ENCODE results near the gene SEPTIN1. TPM values are rescaled to one million over a fixed set of nuclear protein-coding genes. Genes with fewer than 3 reads are reported as not detected.

The SEPTIN1 gene
- polyA plus RNA-seq (ENCODE audit: low read depth in 6 of 6) = 100 to 1,000 TPM; 102 to 145 (median 112) TPM

- ATAC-seq (ENCODE audit: low read depth in 2 of 2) = peak; percentile 29
- Mint-ChIP-seq H3K36me3 (no peaks in the 10 kb centered on the region), H3K27ac (peak within 1 kb of the TSS; percentile 86 to 100 (median 95)), H3K4me3 (peak within 1 kb of the TSS; percentile 83 to 94 (median 92)), H3K4me1 (peaks cover 42 to 56% (median 54%) of the 10 kb centered on the region in 3 donors), H3K9me3 (no peaks in the 10 kb centered on the region), H3K27me3 (no peaks in the 10 kb centered on the region)
- peak; percentile 72 for DNase-seq
These were observed at the start of gene SEPTIN1 for GRCh38 chr16:30382111-30382881. Gene SEPTIN1 (minus strand): TSS chr16:30382561. CDS start chr16:30382542, 19 bp downstream.

GRCh38 chr16:30430428-30430970 lies 48.1 kb upstream of the SEPTIN1 start:
- DNase-seq (no peak), ATAC-seq (ENCODE audit: low read depth in 2 of 2) (peak; percentile 5 to 10)
- H3K4me1 Mint-ChIP-seq = peaks cover 9 to 15% (median 11%) of the 10 kb centered on the region in 3 donors
- H3K4me3 Mint-ChIP-seq = no peak overlapping the region
- H3K9me3 Mint-ChIP-seq = no peaks in the 10 kb centered on the region
- peaks cover 5 to 8% of the 10 kb centered on the region in 2 donors for H3K36me3 Mint-ChIP-seq
- no peaks in the 10 kb centered on the region for H3K27me3 Mint-ChIP-seq
- no peak overlapping the region for H3K27ac Mint-ChIP-seq

- Mint-ChIP-seq H3K9me3 (no peaks in the 10 kb centered on the region), H3K4me3 (no peak within 1 kb of the TSS), H3K27ac (peak within 1 kb of the TSS in 1 of 6 donors; percentile 14), H3K4me1 (peaks cover 9 to 15% (median 9%) of the 10 kb centered on the region in 3 donors), H3K36me3 (peaks cover 5 to 8% of the 10 kb centered on the region in 2 donors), H3K27me3 (no peaks in the 10 kb centered on the region)
- ATAC-seq (ENCODE audit: low read depth in 2 of 2) = peak; percentile 95 to 97
- peak; percentile 96 for DNase-seq
These were observed 47.5 kb upstream of the SEPTIN1 start, which contains the start of gene DCTPP1 for GRCh38 chr16:30429678-30430427. Gene DCTPP1 (minus strand): TSS chr16:30430030. CDS start chr16:30429980, 50 bp downstream.

GRCh38 chr16:30429418-30429677 lies 47.0 kb upstream of the SEPTIN1 start:
- Mint-ChIP-seq H3K4me3 (no peak overlapping the region), H3K4me1 (peaks cover 5 to 15% (median 9%) of the 10 kb centered on the region in 3 donors), H3K27me3 (no peaks in the 10 kb centered on the region), H3K36me3 (peaks cover 5 to 8% of the 10 kb centered on the region in 2 donors), H3K9me3 (no peaks in the 10 kb centered on the region), H3K27ac (peak overlapping the region in 1 of 6 donors; percentile 14)
- ATAC-seq (ENCODE audit: low read depth in 2 of 2) = no peak
- DNase-seq = no peak

GRCh38 chr16:30428055-30428454 lies 45.7 kb upstream of the SEPTIN1 start:
- no peak for DNase-seq
- H3K36me3 Mint-ChIP-seq = peaks cover 5 to 8% of the 10 kb centered on the region in 2 donors

GRCh38 chr16:30421010-30421409 lies 38.6 kb upstream of the SEPTIN1 start:
- H3K27me3 Mint-ChIP-seq = no peaks in the 10 kb centered on the region
- peak overlapping the region in 3 of 6 donors; percentile 23 to 51 (median 26) for H3K27ac Mint-ChIP-seq
- H3K36me3 Mint-ChIP-seq = peaks cover 0 to 14% of the 10 kb centered on the region in 2 donors
- ATAC-seq (ENCODE audit: low read depth in 2 of 2) (no peak), DNase-seq (no peak)
- H3K9me3 Mint-ChIP-seq = no peaks in the 10 kb centered on the region
- peaks cover 8 to 24% (median 21%) of the 10 kb centered on the region in 3 donors for H3K4me1 Mint-ChIP-seq
- H3K4me3 Mint-ChIP-seq = peak overlapping the region in 1 of 8 donors; percentile 61

More at GRCh38 chr16:30428055-30428454, 45.7 kb upstream of the SEPTIN1 start:
- H3K27me3 Mint-ChIP-seq = no peaks in the 10 kb centered on the region
- no peak for ATAC-seq (ENCODE audit: low read depth in 2 of 2)
- H3K4me1 Mint-ChIP-seq = peaks cover 5 to 15% (median 9%) of the 10 kb centered on the region in 3 donors
- peak overlapping the region in 5 of 8 donors; percentile 0 to 78 (median 58) for H3K4me3 Mint-ChIP-seq
- H3K9me3 Mint-ChIP-seq = no peaks in the 10 kb centered on the region
- peak overlapping the region in 3 of 6 donors; percentile 67 to 92 (median 67) for H3K27ac Mint-ChIP-seq

GRCh38 chr16:30418350-30419181 lies 36.2 kb upstream of the SEPTIN1 start:
- H3K4me3 Mint-ChIP-seq = peak overlapping the region; percentile 52 to 77 (median 73)
- DNase-seq = no peak
- no peaks in the 10 kb centered on the region for H3K27me3 Mint-ChIP-seq
- peaks cover 4 to 26% (median 16%) of the 10 kb centered on the region in 3 donors for H3K4me1 Mint-ChIP-seq
- peaks cover 0 to 14% of the 10 kb centered on the region in 2 donors for H3K36me3 Mint-ChIP-seq
- no peak for ATAC-seq (ENCODE audit: low read depth in 2 of 2)
- H3K9me3 Mint-ChIP-seq = no peaks in the 10 kb centered on the region
- peak overlapping the region in 5 of 6 donors; percentile 20 to 88 (median 75) for H3K27ac Mint-ChIP-seq

- H3K9me3 Mint-ChIP-seq = no peaks in the 10 kb centered on the region
- peak; percentile 83 for DNase-seq
These were observed 35.4 kb upstream of the SEPTIN1 start for GRCh38 chr16:30417529-30418349.

GRCh38 chr16:30416624-30417528 lies 34.5 kb upstream of the SEPTIN1 start:
- Mint-ChIP-seq H3K9me3 (no peaks in the 10 kb centered on the region), H3K27ac (peak overlapping the region in 3 of 6 donors; percentile 13 to 78 (median 75)), H3K4me1 (peaks cover 4 to 26% (median 16%) of the 10 kb centered on the region in 3 donors), H3K36me3 (peaks cover 0 to 19% of the 10 kb centered on the region in 2 donors), H3K4me3 (peak overlapping the region; percentile 33 to 86 (median 70)), H3K27me3 (no peaks in the 10 kb centered on the region)
- no peak for ATAC-seq (ENCODE audit: low read depth in 2 of 2)
- DNase-seq = no peak

More at GRCh38 chr16:30417529-30418349, 35.4 kb upstream of the SEPTIN1 start:
- Mint-ChIP-seq H3K27ac (peak overlapping the region in 2 of 6 donors; percentile 20 to 88), H3K27me3 (no peaks in the 10 kb centered on the region), H3K36me3 (peaks cover 0 to 14% of the 10 kb centered on the region in 2 donors), H3K4me3 (peak overlapping the region; percentile 30 to 84 (median 74)), H3K4me1 (peaks cover 4 to 26% (median 16%) of the 10 kb centered on the region in 3 donors)
- ATAC-seq (ENCODE audit: low read depth in 2 of 2) = peak; percentile 88 to 90

- H3K4me1 Mint-ChIP-seq = peaks cover 4 to 26% (median 16%) of the 10 kb centered on the region in 3 donors
- H3K27me3 Mint-ChIP-seq = no peaks in the 10 kb centered on the region
- H3K4me3 Mint-ChIP-seq = peak overlapping the region in 4 of 8 donors; percentile 11 to 79 (median 62)
- DNase-seq (no peak), ATAC-seq (ENCODE audit: low read depth in 2 of 2) (no peak)
- no peaks in the 10 kb centered on the region for H3K9me3 Mint-ChIP-seq
- H3K27ac Mint-ChIP-seq = peak overlapping the region in 1 of 6 donors; percentile 54
- H3K36me3 Mint-ChIP-seq = peaks cover 0 to 17% of the 10 kb centered on the region in 2 donors
These were observed 33.8 kb upstream of the SEPTIN1 start for GRCh38 chr16:30416047-30416603.

- Mint-ChIP-seq H3K27ac (no peak overlapping the region), H3K27me3 (no peaks in the 10 kb centered on the region), H3K4me1 (peaks cover 8 to 34% (median 12%) of the 10 kb centered on the region in 3 donors), H3K36me3 (peaks cover 0 to 6% of the 10 kb centered on the region in 2 donors), H3K4me3 (no peak overlapping the region), H3K9me3 (no peaks in the 10 kb centered on the region)
- no peak for ATAC-seq (ENCODE audit: low read depth in 2 of 2)
- DNase-seq = no peak
These were observed 31.8 kb upstream of the SEPTIN1 start for GRCh38 chr16:30414159-30414558.
